ENCODE data around the gene SLC30A10.
A peak's percentile ranks its signal among the peaks of the same experiment; 100 is the strongest.

Gene SLC30A10

DNA sequence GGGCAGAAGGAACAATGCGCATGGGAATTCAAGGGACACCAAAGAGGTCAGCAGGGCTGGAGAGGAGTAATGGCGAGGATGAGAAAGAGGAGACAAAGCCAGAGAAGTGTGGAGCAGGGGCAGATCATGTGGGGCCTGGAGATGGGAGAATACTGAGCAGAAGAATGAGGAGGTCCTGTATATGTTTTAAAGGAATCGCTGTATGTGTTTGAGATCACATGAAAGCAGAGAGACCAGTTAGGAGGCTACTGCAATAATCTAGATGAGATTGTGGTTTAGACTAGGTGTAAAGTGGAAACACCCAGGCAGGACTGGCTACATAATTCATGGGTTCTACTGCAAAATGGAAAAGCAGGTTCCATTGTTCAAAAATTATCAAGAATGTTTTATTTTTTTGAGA is 33.3 kb upstream of the SLC30A10 start:
- H3K9ac ChIP-seq (ENCODE audit: low read length), result no peak overlapping the region
- H3K4me3 ChIP-seq (ENCODE audit: low read length), result no peak overlapping the region
- DNase-seq, result no peak
- no peaks in the 10 kb centered on the region for H3K27me3 ChIP-seq (replicated peaks; ENCODE audit: insufficient read depth, low read length)
- H3K79me2 ChIP-seq (ENCODE audit: low read length), result no peaks in the 10 kb centered on the region
- H3F3A ChIP-seq (ENCODE audit: insufficient read depth, low read length), result no peaks in the 10 kb centered on the region
- no peaks in the 10 kb centered on the region for H3K9me3 ChIP-seq (replicated peaks; ENCODE audit: insufficient read depth, low read length)
- H3K4me1 ChIP-seq (ENCODE audit: low read length), result peaks cover 3% of the 10 kb centered on the region; the same call in 1 of the 2 replicates
- no peaks in the 10 kb centered on the region for H3K36me3 ChIP-seq (replicated peaks; ENCODE audit: insufficient read depth, low read length)
- no peak for TF ChIP-seq EZH2phosphoT487 (IDR thresholded peaks at IDR 0.05; ENCODE audit: low read length)
- TF ChIP-seq EZH2 (optimal IDR thresholded peaks at IDR 0.05; ENCODE audit: low read depth, low read length), result no peak
- TF ChIP-seq, protein P1, sequence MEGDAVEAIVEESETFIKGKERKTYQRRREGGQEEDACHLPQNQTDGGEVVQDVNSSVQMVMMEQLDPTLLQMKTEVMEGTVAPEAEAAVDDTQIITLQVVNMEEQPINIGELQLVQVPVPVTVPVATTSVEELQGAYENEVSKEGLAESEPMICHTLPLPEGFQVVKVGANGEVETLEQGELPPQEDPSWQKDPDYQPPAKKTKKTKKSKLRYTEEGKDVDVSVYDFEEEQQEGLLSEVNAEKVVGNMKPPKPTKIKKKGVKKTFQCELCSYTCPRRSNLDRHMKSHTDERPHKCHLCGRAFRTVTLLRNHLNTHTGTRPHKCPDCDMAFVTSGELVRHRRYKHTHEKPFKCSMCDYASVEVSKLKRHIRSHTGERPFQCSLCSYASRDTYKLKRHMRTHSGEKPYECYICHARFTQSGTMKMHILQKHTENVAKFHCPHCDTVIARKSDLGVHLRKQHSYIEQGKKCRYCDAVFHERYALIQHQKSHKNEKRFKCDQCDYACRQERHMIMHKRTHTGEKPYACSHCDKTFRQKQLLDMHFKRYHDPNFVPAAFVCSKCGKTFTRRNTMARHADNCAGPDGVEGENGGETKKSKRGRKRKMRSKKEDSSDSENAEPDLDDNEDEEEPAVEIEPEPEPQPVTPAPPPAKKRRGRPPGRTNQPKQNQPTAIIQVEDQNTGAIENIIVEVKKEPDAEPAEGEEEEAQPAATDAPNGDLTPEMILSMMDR (IDR thresholded peaks at IDR 0.05; ENCODE audit: low read length), result no peak
- no peak overlapping the region for H3K27ac ChIP-seq (ENCODE audit: low read length)
- H2AFZ ChIP-seq (ENCODE audit: low read length), result no peak overlapping the region
- H3K9me2 ChIP-seq (replicated peaks; ENCODE audit: insufficient read depth, low read length), result no peaks in the 10 kb centered on the region
- no peaks in the 10 kb centered on the region for H4K20me1 ChIP-seq (ENCODE audit: insufficient read depth, low read length)
- H3K4me2 ChIP-seq (ENCODE audit: low read depth, low read length), result no peak overlapping the region

DNA sequence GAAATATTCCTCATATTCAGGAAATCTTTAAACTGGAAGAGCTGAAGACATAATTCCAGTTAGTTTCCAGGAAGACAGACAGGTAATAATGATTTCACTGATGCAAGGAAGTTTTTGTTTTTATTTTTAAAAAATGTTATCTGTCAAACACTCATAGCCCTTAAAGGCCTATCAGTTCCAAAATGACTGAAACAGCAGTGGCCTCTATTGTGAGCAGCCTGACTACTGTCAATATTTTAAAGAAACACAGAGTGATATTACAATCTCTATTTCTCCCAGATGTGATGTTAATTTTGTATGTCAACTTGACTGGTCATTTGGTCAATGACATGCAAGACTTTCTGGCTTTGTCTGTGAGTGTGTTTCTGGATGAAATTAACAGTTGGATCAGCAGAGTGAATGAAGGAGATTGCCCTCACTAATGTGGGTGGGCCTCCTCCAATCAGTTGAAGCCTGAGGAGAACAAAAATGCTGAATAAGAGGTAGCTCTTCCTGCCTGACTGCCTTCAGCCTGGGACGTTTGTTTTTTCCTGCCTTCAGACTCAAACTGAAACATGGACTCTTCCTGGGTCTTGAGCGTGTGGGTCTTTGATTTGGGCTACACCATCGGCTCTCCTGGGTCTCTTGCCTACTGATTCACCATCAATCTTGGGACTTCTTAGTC is 31.3 kb upstream of the SLC30A10 start:
- Histone ChIP-seq H3K9me2 (replicated peaks; ENCODE audit: insufficient read depth, low read length) (no peaks in the 10 kb centered on the region), H3K4me2 (ENCODE audit: low read depth, low read length) (no peak overlapping the region), H3K9ac (ENCODE audit: low read length) (no peak overlapping the region), H3K36me3 (replicated peaks; ENCODE audit: insufficient read depth, low read length) (no peaks in the 10 kb centered on the region), H3K9me3 (replicated peaks; ENCODE audit: insufficient read depth, low read length) (no peaks in the 10 kb centered on the region), H3K27me3 (replicated peaks; ENCODE audit: insufficient read depth, low read length) (no peaks in the 10 kb centered on the region), H3K79me2 (ENCODE audit: low read length) (no peaks in the 10 kb centered on the region), H2AFZ (ENCODE audit: low read length) (peak overlapping the region; percentile 2; the same call in 1 of the 2 replicates), H3K4me3 (ENCODE audit: low read length) (no peak overlapping the region), H4K20me1 (ENCODE audit: insufficient read depth, low read length) (no peaks in the 10 kb centered on the region), H3F3A (ENCODE audit: insufficient read depth, low read length) (no peaks in the 10 kb centered on the region), H3K27ac (ENCODE audit: low read length) (no peak overlapping the region), H3K4me1 (ENCODE audit: low read length) (peaks cover 3% of the 10 kb centered on the region; the same call in 1 of the 2 replicates)
- TF ChIP-seq, protein P1 (IDR thresholded peaks at IDR 0.05; ENCODE audit: low read length), result no peak
- TF ChIP-seq EZH2phosphoT487 (IDR thresholded peaks at IDR 0.05; ENCODE audit: low read length) (no peak), EZH2 (optimal IDR thresholded peaks at IDR 0.05; ENCODE audit: low read depth, low read length) (no peak)
- no peak for DNase-seq

DNA sequence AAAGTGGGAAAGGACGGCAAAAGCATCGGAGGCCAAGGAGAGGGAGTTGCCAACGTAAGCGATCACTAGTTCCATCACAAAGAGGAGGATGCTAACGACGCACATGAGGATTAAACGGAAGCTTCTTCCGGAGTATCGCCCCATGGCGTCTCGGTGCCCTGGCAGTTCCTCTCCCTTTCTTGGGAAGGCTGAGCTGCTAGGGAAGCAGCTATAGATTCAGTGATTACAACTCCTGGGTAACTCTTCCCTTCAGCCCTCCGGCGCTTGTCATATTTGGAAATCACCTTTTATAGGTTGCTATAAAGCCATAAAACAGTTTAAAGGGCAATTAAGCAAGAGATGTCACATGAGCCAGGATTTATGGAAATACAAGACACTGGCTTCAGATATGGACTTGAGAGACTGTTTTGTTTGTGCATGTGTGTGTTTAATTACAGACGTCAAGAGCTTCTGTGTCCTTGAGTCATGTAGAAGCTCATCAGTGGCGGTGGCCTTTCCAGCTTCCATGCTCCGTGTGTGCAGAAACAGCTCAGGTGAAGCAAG is 30.6 kb upstream of the SLC30A10 start:
- no peaks in the 10 kb centered on the region for H3K79me2 ChIP-seq (ENCODE audit: low read length)
- no peaks in the 10 kb centered on the region for H3K9me3 ChIP-seq (replicated peaks; ENCODE audit: insufficient read depth, low read length)
- TF ChIP-seq, protein P1 (IDR thresholded peaks at IDR 0.05; ENCODE audit: low read length), result no peak
- no peak for TF ChIP-seq EZH2phosphoT487 (IDR thresholded peaks at IDR 0.05; ENCODE audit: low read length)
- no peak for TF ChIP-seq EZH2 (optimal IDR thresholded peaks at IDR 0.05; ENCODE audit: low read depth, low read length)
- no peak overlapping the region for H2AFZ ChIP-seq (ENCODE audit: low read length)
- no peak overlapping the region for H3K27ac ChIP-seq (ENCODE audit: low read length)
- H3K9ac ChIP-seq (ENCODE audit: low read length), result no peak overlapping the region
- peaks cover 3% of the 10 kb centered on the region; the same call in 1 of the 2 replicates for H3K4me1 ChIP-seq (ENCODE audit: low read length)
- H3K36me3 ChIP-seq (replicated peaks; ENCODE audit: insufficient read depth, low read length), result no peaks in the 10 kb centered on the region
- no peaks in the 10 kb centered on the region for H3K9me2 ChIP-seq (replicated peaks; ENCODE audit: insufficient read depth, low read length)
- H3K4me2 ChIP-seq (ENCODE audit: low read depth, low read length), result no peak overlapping the region
- H3F3A ChIP-seq (ENCODE audit: insufficient read depth, low read length), result no peaks in the 10 kb centered on the region
- H3K4me3 ChIP-seq (ENCODE audit: low read length), result no peak overlapping the region
- H3K27me3 ChIP-seq (replicated peaks; ENCODE audit: insufficient read depth, low read length), result no peaks in the 10 kb centered on the region
- H4K20me1 ChIP-seq (ENCODE audit: insufficient read depth, low read length), result no peaks in the 10 kb centered on the region
- DNase-seq, result no peak

Measured in MM.1S (cell line).